Measurements from ENCODE around the gene HSD11B2.

Gene HSD11B2

GRCh38 chr16:67449739-67450138, 18.8 kb downstream of the HSD11B2 start:
- no peak overlapping the region for H3K27ac ChIP-seq
- TF ChIP-seq CTCF (IDR thresholded peaks at IDR 0.05): no peak

GRCh38 chr16:67451061-67451703, 20.3 kb downstream of the HSD11B2 start:
- peaks cover 67% of the 10 kb centered on the region for H3K79me2 ChIP-seq
- no peaks in the 10 kb centered on the region for H3K36me3 ChIP-seq (ENCODE audit: control insufficient read depth, insufficient read depth, low read length)
- no peak overlapping the region for H3K4me3 ChIP-seq (ENCODE audit: low read depth, low read length)
- H3K4me1 ChIP-seq: peaks cover 12% of the 10 kb centered on the region
- H3K27me3 ChIP-seq (ENCODE audit: control insufficient read depth, insufficient read depth, low read length): no peaks in the 10 kb centered on the region
- no peak for TF ChIP-seq CTCF (IDR thresholded peaks at IDR 0.05)
- no peaks in the 10 kb centered on the region for H3K9me3 ChIP-seq (ENCODE audit: control insufficient read depth, low read length)
- no peak overlapping the region for H3K4me2 ChIP-seq (ENCODE audit: low read length)
- H2AFZ ChIP-seq: no peak overlapping the region
- no peak overlapping the region for H3K27ac ChIP-seq
- H3K9ac ChIP-seq: no peak overlapping the region

More at GRCh38 chr16:67449739-67450138, 18.8 kb downstream of the HSD11B2 start:
- no peaks in the 10 kb centered on the region for H3K27me3 ChIP-seq (ENCODE audit: control insufficient read depth, insufficient read depth, low read length)
- H3K4me1 ChIP-seq: peaks cover 20% of the 10 kb centered on the region
- no peak overlapping the region for H2AFZ ChIP-seq
- no peaks in the 10 kb centered on the region for H3K9me3 ChIP-seq (ENCODE audit: control insufficient read depth, low read length)
- peaks cover 52% of the 10 kb centered on the region for H3K79me2 ChIP-seq
- H3K4me2 ChIP-seq (ENCODE audit: low read length): no peak overlapping the region
- H3K9ac ChIP-seq: no peak overlapping the region
- H3K4me3 ChIP-seq (ENCODE audit: low read depth, low read length): no peak overlapping the region
- H3K36me3 ChIP-seq (ENCODE audit: control insufficient read depth, insufficient read depth, low read length): no peaks in the 10 kb centered on the region

GRCh38 chr16:67451704-67452435, 20.9 kb downstream of the HSD11B2 start:
- no peaks in the 10 kb centered on the region for H3K9me3 ChIP-seq (ENCODE audit: control insufficient read depth, low read length)
- no peak overlapping the region for H3K4me3 ChIP-seq (ENCODE audit: low read depth, low read length)
- H3K9ac ChIP-seq: no peak overlapping the region
- peaks cover 74% of the 10 kb centered on the region for H3K79me2 ChIP-seq
- H3K27me3 ChIP-seq (ENCODE audit: control insufficient read depth, insufficient read depth, low read length): no peaks in the 10 kb centered on the region
- H2AFZ ChIP-seq: no peak overlapping the region
- TF ChIP-seq CTCF (IDR thresholded peaks at IDR 0.05): no peak
- H3K36me3 ChIP-seq (ENCODE audit: control insufficient read depth, insufficient read depth, low read length): no peaks in the 10 kb centered on the region
- no peak overlapping the region for H3K27ac ChIP-seq
- H3K4me1 ChIP-seq: peaks cover 11% of the 10 kb centered on the region
- H3K4me2 ChIP-seq (ENCODE audit: low read length): no peak overlapping the region

GRCh38 chr16:67454104-67454503, 23.2 kb downstream of the HSD11B2 start:
- H3K27me3 ChIP-seq (ENCODE audit: control insufficient read depth, insufficient read depth, low read length): no peaks in the 10 kb centered on the region
- no peak overlapping the region for H3K27ac ChIP-seq
- H3K4me1 ChIP-seq: peaks cover 26% of the 10 kb centered on the region
- H3K9me3 ChIP-seq (ENCODE audit: control insufficient read depth, low read length): no peaks in the 10 kb centered on the region
- no peak for TF ChIP-seq CTCF (IDR thresholded peaks at IDR 0.05)
- H3K9ac ChIP-seq: no peak overlapping the region
- no peak overlapping the region for H2AFZ ChIP-seq
- no peaks in the 10 kb centered on the region for H3K36me3 ChIP-seq (ENCODE audit: control insufficient read depth, insufficient read depth, low read length)
- peaks cover 72% of the 10 kb centered on the region for H3K79me2 ChIP-seq
- no peak overlapping the region for H3K4me2 ChIP-seq (ENCODE audit: low read length)
- no peak overlapping the region for H3K4me3 ChIP-seq (ENCODE audit: low read depth, low read length)
